HEK293 (cell line): ENCODE measurements around the gene EHD3.

Experiments
- CTCF ChIA-PET: fragments of 350-600 bp; formaldehyde crosslinking; extraction: SDS; loops from one replicate; lab custom pipeline; 2021; ENCODE audit warnings: antibody characterized with exemption; lab: Yijun Ruan, JAX
- POLR2A ChIA-PET: fragments of 300-600 bp; formaldehyde crosslinking; extraction: SDS; loops from one replicate; lab custom pipeline; 2020; ENCODE audit warnings: antibody characterized with exemption, inconsistent platforms; lab: Yijun Ruan, JAX
- H3K27ac ChIP-seq: fragments of 200-500 bp; sonication (Bioruptor generic); 2 replicates; pipeline ENCODE4 v1.5.1; 2014; ENCODE audit warnings: low read depth, low read length, control low read depth, inconsistent platforms; ENCODE audit errors: extremely low read depth
- H3K36me3 ChIP-seq, 2 experiments: fragments of 200-500 bp in 1 of 2; sonication (Bioruptor generic) in 1 of 2; 1 replicate in 1 of 2; 2 replicates in 1 of 2; pipeline ENCODE4 v1.5.1; 2014 to 2017; ENCODE audit warnings: inconsistent platforms in 2 of 2, low read length in 2 of 2; ENCODE audit not compliant: control insufficient read depth in 2 of 2, insufficient read depth in 1 of 2
- H3K4me1 ChIP-seq: fragments of 200-500 bp; sonication (Bioruptor generic); 2 replicates; pipeline ENCODE4 v1.5.1; 2014; ENCODE audit warnings: mild to moderate bottlenecking, low read length, inconsistent platforms; ENCODE audit not compliant: control insufficient read depth, insufficient read depth
- H3K4me3 ChIP-seq: 2 replicates; pipeline ENCODE4 v1.5.1; 2011; ENCODE audit warnings: low read depth, mild to moderate bottlenecking, control low read depth, low read length, moderate library complexity
- H3K9me3 ChIP-seq: fragments of 200-500 bp; sonication (Bioruptor generic); 2 replicates; pipeline ENCODE4 v1.5.1; 2014; ENCODE audit warnings: low read depth, low read length, inconsistent platforms; ENCODE audit not compliant: control insufficient read depth, insufficient read depth
- BCL11B ChIP-seq: fragments of 450-650 bp; formaldehyde crosslinking; IDR thresholded peaks from 2 replicates; pipeline ENCODE4 v1.5.1; 2016; ENCODE audit warnings: low read depth, missing biosample characterization, missing genetic modification characterization
- HOXD13 ChIP-seq: sonication (generic); formaldehyde crosslinking; IDR thresholded peaks from 2 replicates; pipeline ENCODE4 v1.8.0; 2022; ENCODE audit warnings: missing genetic modification reagents, borderline replicate concordance
- PRDM1 ChIP-seq: fragments of 450-650 bp; formaldehyde crosslinking; IDR thresholded peaks from 2 replicates; pipeline ENCODE4; 2016; ENCODE audit warnings: missing biosample characterization, missing genetic modification characterization
- TRIM28 ChIP-seq: IDR thresholded peaks from 2 replicates; pipeline ENCODE4 v1.6.1; 2011; ENCODE audit warnings: low read length, control low read depth, borderline replicate concordance
- ZBTB7A ChIP-seq: fragments of 450-650 bp; formaldehyde crosslinking; IDR thresholded peaks from 2 replicates; pipeline ENCODE4 v1.5.1; 2016; ENCODE audit warnings: low read depth, missing biosample characterization, missing genetic modification characterization
- ZFP41 ChIP-seq: fragments of 450-650 bp; formaldehyde crosslinking; IDR thresholded peaks from 2 replicates; pipeline ENCODE4 v1.5.1; 2016; ENCODE audit warnings: missing biosample characterization, missing genetic modification characterization, borderline replicate concordance
- ZNF146 ChIP-seq: fragments of 450-650 bp; formaldehyde crosslinking; IDR thresholded peaks from 2 replicates; pipeline ENCODE4 v1.5.1; 2016; ENCODE audit warnings: missing biosample characterization, missing genetic modification characterization
- ZNF174 ChIP-seq: fragments of 450-650 bp; formaldehyde crosslinking; IDR thresholded peaks from 2 replicates; pipeline ENCODE4 v1.5.0; 2017; ENCODE audit warnings: missing biosample characterization, mild to moderate bottlenecking, missing genetic modification characterization
- ZNF2 ChIP-seq: fragments of 450-650 bp; formaldehyde crosslinking; IDR thresholded peaks from 2 replicates; pipeline ENCODE4 v1.5.1; 2016; ENCODE audit warnings: missing biosample characterization, missing genetic modification characterization
- ZNF239 ChIP-seq: fragments of 450-650 bp; formaldehyde crosslinking; IDR thresholded peaks from 2 replicates; pipeline ENCODE4 v1.5.1; 2016; ENCODE audit warnings: missing biosample characterization, missing genetic modification characterization
- ZNF292 ChIP-seq: fragments of 450-650 bp; formaldehyde crosslinking; IDR thresholded peaks from 2 replicates; pipeline ENCODE4 v1.5.1; 2016; ENCODE audit warnings: low read depth, missing biosample characterization, missing genetic modification characterization, borderline replicate concordance
- ZNF302 ChIP-seq: fragments of 450-650 bp; formaldehyde crosslinking; IDR thresholded peaks from 2 replicates; pipeline ENCODE4 v1.5.1; 2016; ENCODE audit warnings: missing biosample characterization, missing genetic modification characterization, low read depth
- ZNF394 ChIP-seq: fragments of 450-650 bp; formaldehyde crosslinking; IDR thresholded peaks from 2 replicates; pipeline ENCODE4 v1.5.1; 2016; ENCODE audit warnings: missing biosample characterization, missing genetic modification characterization, mild to moderate bottlenecking, moderate library complexity, borderline replicate concordance
- ZNF416 ChIP-seq: fragments of 450-650 bp; formaldehyde crosslinking; IDR thresholded peaks from 2 replicates; pipeline ENCODE4 v1.5.1; 2016; ENCODE audit warnings: missing biosample characterization, missing genetic modification characterization
- ZNF629 ChIP-seq: fragments of 450-650 bp; formaldehyde crosslinking; IDR thresholded peaks from 2 replicates; pipeline ENCODE4 v1.5.1; 2017; ENCODE audit warnings: missing biosample characterization, missing genetic modification characterization
- ZNF660 ChIP-seq: fragments of 450-650 bp; IDR thresholded peaks from 2 replicates; pipeline ENCODE4 v1.5.1; 2018; ENCODE audit warnings: missing biosample characterization, mild to moderate bottlenecking, missing genetic modification characterization
- ZNF776 ChIP-seq: fragments of 450-650 bp; formaldehyde crosslinking; IDR thresholded peaks from 2 replicates; pipeline ENCODE4 v1.5.0; 2017; ENCODE audit warnings: missing biosample characterization, missing genetic modification characterization, borderline replicate concordance
- TF ChIP-seq, protein P1 (sequence below): fragments of 450-650 bp; formaldehyde crosslinking; IDR thresholded peaks from 2 replicates; pipeline ENCODE4 v1.5.1; 2016; ENCODE audit warnings: missing biosample characterization, missing genetic modification characterization
- TF ChIP-seq, protein P2 (sequence below): fragments of 450-650 bp; formaldehyde crosslinking; IDR thresholded peaks from 2 replicates; pipeline ENCODE4 v1.5.1; 2016; ENCODE audit warnings: missing biosample characterization, missing genetic modification characterization, borderline replicate concordance
- TF ChIP-seq, protein P3 (sequence below): fragments of 450-650 bp; formaldehyde crosslinking; IDR thresholded peaks from 2 replicates; pipeline ENCODE4 v1.5.1; 2016; ENCODE audit warnings: missing biosample characterization, missing genetic modification characterization, low read depth
- TF ChIP-seq, protein P4 (sequence below): fragments of 450-650 bp; formaldehyde crosslinking; IDR thresholded peaks from 2 replicates; pipeline ENCODE4 v1.5.1; 2016; ENCODE audit warnings: missing biosample characterization, missing genetic modification characterization, borderline replicate concordance
- TF ChIP-seq, protein P5 (sequence below): IDR thresholded peaks from 2 replicates; pipeline ENCODE4 v1.6.1; 2011; ENCODE audit warnings: mild to moderate bottlenecking, low read depth, low read length, borderline replicate concordance

Gene EHD3

DNA sequence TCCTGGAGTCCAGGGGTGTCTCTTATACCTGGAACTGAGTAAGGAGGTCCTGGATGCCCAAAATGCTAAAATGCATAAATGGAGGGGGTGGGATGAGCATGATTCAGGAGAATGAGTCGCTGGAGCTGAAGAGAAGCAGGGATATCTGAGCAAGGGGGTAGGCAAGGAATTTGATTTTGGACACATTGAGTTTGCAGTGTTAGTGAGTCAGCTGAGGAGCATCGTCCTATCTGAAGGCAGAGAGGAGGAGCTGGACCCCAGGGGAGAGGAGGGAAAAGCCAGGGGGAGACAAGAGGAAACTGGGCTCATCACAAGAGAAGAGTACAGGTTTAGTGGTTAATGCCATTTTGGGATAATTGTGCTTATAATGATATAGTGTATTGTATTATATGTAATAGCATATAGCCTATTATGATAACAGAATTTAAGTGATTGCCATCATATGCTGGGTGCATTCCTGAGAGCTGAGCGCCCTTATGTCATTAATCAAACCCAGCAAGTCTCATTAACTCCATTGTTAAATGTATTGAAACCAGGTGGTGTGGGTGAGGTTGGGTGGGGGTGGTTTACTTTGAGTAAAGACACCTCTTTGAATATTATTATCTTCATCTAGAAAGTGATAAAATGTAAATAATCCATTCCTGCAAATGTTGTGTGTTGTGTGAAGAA lies 12.4 kb downstream of the EHD3 start:
- ChIA-PET POLR2A (no interaction called here), CTCF (interaction anchor here (0.7 kb wide), 1 partner anchor 358 kb away, joined by 5 read pairs; no protein-coding TSS in a partner anchor)
- TF ChIP-seq, protein P1, sequence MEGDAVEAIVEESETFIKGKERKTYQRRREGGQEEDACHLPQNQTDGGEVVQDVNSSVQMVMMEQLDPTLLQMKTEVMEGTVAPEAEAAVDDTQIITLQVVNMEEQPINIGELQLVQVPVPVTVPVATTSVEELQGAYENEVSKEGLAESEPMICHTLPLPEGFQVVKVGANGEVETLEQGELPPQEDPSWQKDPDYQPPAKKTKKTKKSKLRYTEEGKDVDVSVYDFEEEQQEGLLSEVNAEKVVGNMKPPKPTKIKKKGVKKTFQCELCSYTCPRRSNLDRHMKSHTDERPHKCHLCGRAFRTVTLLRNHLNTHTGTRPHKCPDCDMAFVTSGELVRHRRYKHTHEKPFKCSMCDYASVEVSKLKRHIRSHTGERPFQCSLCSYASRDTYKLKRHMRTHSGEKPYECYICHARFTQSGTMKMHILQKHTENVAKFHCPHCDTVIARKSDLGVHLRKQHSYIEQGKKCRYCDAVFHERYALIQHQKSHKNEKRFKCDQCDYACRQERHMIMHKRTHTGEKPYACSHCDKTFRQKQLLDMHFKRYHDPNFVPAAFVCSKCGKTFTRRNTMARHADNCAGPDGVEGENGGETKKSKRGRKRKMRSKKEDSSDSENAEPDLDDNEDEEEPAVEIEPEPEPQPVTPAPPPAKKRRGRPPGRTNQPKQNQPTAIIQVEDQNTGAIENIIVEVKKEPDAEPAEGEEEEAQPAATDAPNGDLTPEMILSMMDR (tag by site-specific recombination) = no peak
- TF ChIP-seq, protein P2, sequence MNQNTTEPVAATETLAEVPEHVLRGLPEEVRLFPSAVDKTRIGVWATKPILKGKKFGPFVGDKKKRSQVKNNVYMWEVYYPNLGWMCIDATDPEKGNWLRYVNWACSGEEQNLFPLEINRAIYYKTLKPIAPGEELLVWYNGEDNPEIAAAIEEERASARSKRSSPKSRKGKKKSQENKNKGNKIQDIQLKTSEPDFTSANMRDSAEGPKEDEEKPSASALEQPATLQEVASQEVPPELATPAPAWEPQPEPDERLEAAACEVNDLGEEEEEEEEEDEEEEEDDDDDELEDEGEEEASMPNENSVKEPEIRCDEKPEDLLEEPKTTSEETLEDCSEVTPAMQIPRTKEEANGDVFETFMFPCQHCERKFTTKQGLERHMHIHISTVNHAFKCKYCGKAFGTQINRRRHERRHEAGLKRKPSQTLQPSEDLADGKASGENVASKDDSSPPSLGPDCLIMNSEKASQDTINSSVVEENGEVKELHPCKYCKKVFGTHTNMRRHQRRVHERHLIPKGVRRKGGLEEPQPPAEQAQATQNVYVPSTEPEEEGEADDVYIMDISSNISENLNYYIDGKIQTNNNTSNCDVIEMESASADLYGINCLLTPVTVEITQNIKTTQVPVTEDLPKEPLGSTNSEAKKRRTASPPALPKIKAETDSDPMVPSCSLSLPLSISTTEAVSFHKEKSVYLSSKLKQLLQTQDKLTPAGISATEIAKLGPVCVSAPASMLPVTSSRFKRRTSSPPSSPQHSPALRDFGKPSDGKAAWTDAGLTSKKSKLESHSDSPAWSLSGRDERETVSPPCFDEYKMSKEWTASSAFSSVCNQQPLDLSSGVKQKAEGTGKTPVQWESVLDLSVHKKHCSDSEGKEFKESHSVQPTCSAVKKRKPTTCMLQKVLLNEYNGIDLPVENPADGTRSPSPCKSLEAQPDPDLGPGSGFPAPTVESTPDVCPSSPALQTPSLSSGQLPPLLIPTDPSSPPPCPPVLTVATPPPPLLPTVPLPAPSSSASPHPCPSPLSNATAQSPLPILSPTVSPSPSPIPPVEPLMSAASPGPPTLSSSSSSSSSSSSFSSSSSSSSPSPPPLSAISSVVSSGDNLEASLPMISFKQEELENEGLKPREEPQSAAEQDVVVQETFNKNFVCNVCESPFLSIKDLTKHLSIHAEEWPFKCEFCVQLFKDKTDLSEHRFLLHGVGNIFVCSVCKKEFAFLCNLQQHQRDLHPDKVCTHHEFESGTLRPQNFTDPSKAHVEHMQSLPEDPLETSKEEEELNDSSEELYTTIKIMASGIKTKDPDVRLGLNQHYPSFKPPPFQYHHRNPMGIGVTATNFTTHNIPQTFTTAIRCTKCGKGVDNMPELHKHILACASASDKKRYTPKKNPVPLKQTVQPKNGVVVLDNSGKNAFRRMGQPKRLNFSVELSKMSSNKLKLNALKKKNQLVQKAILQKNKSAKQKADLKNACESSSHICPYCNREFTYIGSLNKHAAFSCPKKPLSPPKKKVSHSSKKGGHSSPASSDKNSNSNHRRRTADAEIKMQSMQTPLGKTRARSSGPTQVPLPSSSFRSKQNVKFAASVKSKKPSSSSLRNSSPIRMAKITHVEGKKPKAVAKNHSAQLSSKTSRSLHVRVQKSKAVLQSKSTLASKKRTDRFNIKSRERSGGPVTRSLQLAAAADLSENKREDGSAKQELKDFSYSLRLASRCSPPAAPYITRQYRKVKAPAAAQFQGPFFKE (tag by site-specific recombination) = no peak
- TF ChIP-seq TRIM28 (no peak), PRDM1 (tag by site-specific recombination) (no peak), ZNF174 (no peak), ZNF2 (tag by site-specific recombination) (no peak), ZNF239 (tag by site-specific recombination) (no peak), ZNF660 (tag by site-specific recombination) (no peak), ZFP41 (tag by site-specific recombination) (no peak), ZNF302 (tag by site-specific recombination) (no peak)
- TF ChIP-seq, protein P3, sequence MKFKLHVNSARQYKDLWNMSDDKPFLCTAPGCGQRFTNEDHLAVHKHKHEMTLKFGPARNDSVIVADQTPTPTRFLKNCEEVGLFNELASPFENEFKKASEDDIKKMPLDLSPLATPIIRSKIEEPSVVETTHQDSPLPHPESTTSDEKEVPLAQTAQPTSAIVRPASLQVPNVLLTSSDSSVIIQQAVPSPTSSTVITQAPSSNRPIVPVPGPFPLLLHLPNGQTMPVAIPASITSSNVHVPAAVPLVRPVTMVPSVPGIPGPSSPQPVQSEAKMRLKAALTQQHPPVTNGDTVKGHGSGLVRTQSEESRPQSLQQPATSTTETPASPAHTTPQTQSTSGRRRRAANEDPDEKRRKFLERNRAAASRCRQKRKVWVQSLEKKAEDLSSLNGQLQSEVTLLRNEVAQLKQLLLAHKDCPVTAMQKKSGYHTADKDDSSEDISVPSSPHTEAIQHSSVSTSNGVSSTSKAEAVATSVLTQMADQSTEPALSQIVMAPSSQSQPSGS (tag by site-specific recombination) = no peak
- H3K36me3 ChIP-seq = peaks cover 0 to 30% of the 10 kb centered on the region in 2 experiments; a peak in 2 of 3 replicates
- no peaks in the 10 kb centered on the region for H3K4me1 ChIP-seq
- no peak overlapping the region for H3K27ac ChIP-seq
- H3K9me3 ChIP-seq = no peaks in the 10 kb centered on the region
- no peak overlapping the region for H3K4me3 ChIP-seq

DNA sequence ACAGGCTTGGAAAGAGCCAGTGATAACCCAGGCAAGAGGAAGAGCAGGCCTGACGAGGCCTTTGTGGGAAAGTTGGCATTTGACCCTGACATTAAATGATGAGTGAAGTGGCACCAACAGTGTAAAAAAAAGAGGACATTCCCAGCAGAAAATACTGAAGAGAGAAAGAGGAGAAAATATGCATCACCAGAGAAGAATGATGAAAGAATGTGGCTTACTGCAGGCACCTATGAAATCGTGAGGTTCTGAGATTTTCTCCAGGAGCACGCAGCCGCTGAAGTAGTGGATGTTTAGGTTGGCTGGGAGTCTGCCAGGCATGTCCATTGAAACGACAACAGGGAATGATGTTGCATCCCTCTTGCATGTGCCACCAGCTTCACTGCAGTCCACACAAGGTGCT lies 13.8 kb downstream of the EHD3 start:
- CTCF ChIA-PET = no interaction called here
- no peak overlapping the region for H3K4me3 ChIP-seq

More for the DNA sequence above, 13.8 kb downstream of the EHD3 start:
- Histone ChIP-seq H3K27ac (no peak overlapping the region), H3K36me3 (peaks cover 0 to 30% of the 10 kb centered on the region in 2 experiments; a peak in 2 of 3 replicates), H3K9me3 (no peaks in the 10 kb centered on the region), H3K4me1 (no peaks in the 10 kb centered on the region)
- TF ChIP-seq HOXD13 (CRISPR knock-in tag) = no peak
- TF ChIP-seq ZBTB7A (tag by site-specific recombination) = no peak
- no peak for TF ChIP-seq ZNF292 (tag by site-specific recombination)
- no peak for TF ChIP-seq ZNF629 (tag by site-specific recombination)
- TF ChIP-seq ZNF146 (tag by site-specific recombination) = no peak
- TF ChIP-seq ZNF394 = no peak
- TF ChIP-seq, protein P4, sequence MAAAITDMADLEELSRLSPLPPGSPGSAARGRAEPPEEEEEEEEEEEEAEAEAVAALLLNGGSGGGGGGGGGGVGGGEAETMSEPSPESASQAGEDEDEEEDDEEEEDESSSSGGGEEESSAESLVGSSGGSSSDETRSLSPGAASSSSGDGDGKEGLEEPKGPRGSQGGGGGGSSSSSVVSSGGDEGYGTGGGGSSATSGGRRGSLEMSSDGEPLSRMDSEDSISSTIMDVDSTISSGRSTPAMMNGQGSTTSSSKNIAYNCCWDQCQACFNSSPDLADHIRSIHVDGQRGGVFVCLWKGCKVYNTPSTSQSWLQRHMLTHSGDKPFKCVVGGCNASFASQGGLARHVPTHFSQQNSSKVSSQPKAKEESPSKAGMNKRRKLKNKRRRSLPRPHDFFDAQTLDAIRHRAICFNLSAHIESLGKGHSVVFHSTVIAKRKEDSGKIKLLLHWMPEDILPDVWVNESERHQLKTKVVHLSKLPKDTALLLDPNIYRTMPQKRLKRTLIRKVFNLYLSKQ = no peak
- no peak for TF ChIP-seq BCL11B (tag by site-specific recombination)
- no peak for TF ChIP-seq ZNF776 (tag by site-specific recombination)
- no peak for TF ChIP-seq ZNF416 (tag by site-specific recombination)
- TF ChIP-seq, protein P5, sequence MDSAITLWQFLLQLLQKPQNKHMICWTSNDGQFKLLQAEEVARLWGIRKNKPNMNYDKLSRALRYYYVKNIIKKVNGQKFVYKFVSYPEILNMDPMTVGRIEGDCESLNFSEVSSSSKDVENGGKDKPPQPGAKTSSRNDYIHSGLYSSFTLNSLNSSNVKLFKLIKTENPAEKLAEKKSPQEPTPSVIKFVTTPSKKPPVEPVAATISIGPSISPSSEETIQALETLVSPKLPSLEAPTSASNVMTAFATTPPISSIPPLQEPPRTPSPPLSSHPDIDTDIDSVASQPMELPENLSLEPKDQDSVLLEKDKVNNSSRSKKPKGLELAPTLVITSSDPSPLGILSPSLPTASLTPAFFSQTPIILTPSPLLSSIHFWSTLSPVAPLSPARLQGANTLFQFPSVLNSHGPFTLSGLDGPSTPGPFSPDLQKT = no peak
- POLR2A ChIA-PET = no interaction called here
